Neutrophil (primary cell): ENCODE measurements around the gene ZNF541.

ENCODE experiments used
- H3K27ac ChIP-seq: fragments of 200-600 bp; sonication (generic); 2 replicates; pipeline ENCODE4 v1.5.1; 2016; ENCODE audit warnings: mild to moderate bottlenecking, moderate library complexity
- H3K27me3 ChIP-seq: fragments of 200-600 bp; sonication (generic); 2 replicates; pipeline ENCODE4 v1.6.0; 2016; ENCODE audit warnings: mild to moderate bottlenecking
- H3K36me3 ChIP-seq: fragments of 200-600 bp; sonication (generic); 2 replicates; pipeline ENCODE4 v1.5.1; 2017
- H3K4me1 ChIP-seq, 2 experiments: fragments of 200-600 bp in 1 of 2; sonication (generic) in 1 of 2; 1 replicate in 1 of 2; 2 replicates in 1 of 2; pipeline versions ENCODE4 v1.5.1 to v1.6.1; 2013 to 2016; ENCODE audit warnings: low read depth in 1 of 2, low read length in 1 of 2, mild to moderate bottlenecking in 1 of 2, moderate library complexity in 1 of 2; ENCODE audit not compliant: control insufficient read depth in 1 of 2, insufficient read depth in 1 of 2
- H3K4me3 ChIP-seq, 2 experiments: fragments of 200-600 bp in 1 of 2; sonication (generic) in 1 of 2; 1 replicate in 1 of 2; 2 replicates in 1 of 2; pipeline ENCODE4 v1.5.1; 2013 to 2016; ENCODE audit warnings: low read depth in 1 of 2, low read length in 1 of 2, mild to moderate bottlenecking in 1 of 2, moderate library complexity in 1 of 2
- H3K9me3 ChIP-seq: fragments of 200-600 bp; sonication (generic); 2 replicates; pipeline ENCODE4 v1.5.1; 2016
- CTCF ChIP-seq: fragments of 200-600 bp; sonication (generic); IDR thresholded peaks from 2 replicates; pipeline ENCODE4 v1.5.1; 2016; ENCODE audit warnings: antibody characterized with exemption

ZNF541 gene

GRCh38 chr19:47540748-47541147, 32.2 kb downstream of the ZNF541 start:
- no peak overlapping the region for H3K4me3 ChIP-seq
- peaks cover 40% of the 10 kb centered on the region for H3K27me3 ChIP-seq
- no peaks in the 10 kb centered on the region for H3K9me3 ChIP-seq
- H3K4me1 ChIP-seq: no peaks in the 10 kb centered on the region
- H3K27ac ChIP-seq: no peak overlapping the region
- no peaks in the 10 kb centered on the region for H3K36me3 ChIP-seq
- no peak for TF ChIP-seq CTCF

- Histone ChIP-seq H3K4me1 (no peaks in the 10 kb centered on the region), H3K27ac (no peak overlapping the region), H3K9me3 (no peaks in the 10 kb centered on the region), H3K36me3 (no peaks in the 10 kb centered on the region), H3K4me3 (no peak overlapping the region), H3K27me3 (peaks cover 31% of the 10 kb centered on the region)
- no peak for TF ChIP-seq CTCF
Measured at GRCh38 chr19:47539747-47540311, 33.1 kb downstream of the ZNF541 start.

- no peak for TF ChIP-seq CTCF
- Histone ChIP-seq H3K4me1 (no peaks in the 10 kb centered on the region), H3K4me3 (no peak overlapping the region), H3K9me3 (no peaks in the 10 kb centered on the region), H3K36me3 (no peaks in the 10 kb centered on the region), H3K27ac (no peak overlapping the region), H3K27me3 (peaks cover 21% of the 10 kb centered on the region)
Measured at GRCh38 chr19:47538812-47539211, 34.1 kb downstream of the ZNF541 start.

GRCh38 chr19:47537493-47537892, 35.5 kb downstream of the ZNF541 start:
- no peaks in the 10 kb centered on the region for H3K9me3 ChIP-seq
- no peaks in the 10 kb centered on the region for H3K36me3 ChIP-seq
- TF ChIP-seq CTCF: no peak
- peaks cover 14% of the 10 kb centered on the region for H3K27me3 ChIP-seq
- H3K4me1 ChIP-seq: no peaks in the 10 kb centered on the region
- H3K27ac ChIP-seq: no peak overlapping the region
- H3K4me3 ChIP-seq: no peak overlapping the region

- no peak overlapping the region for H3K27ac ChIP-seq
- no peak overlapping the region for H3K4me3 ChIP-seq
- no peaks in the 10 kb centered on the region for H3K4me1 ChIP-seq
- TF ChIP-seq CTCF: no peak
- no peaks in the 10 kb centered on the region for H3K36me3 ChIP-seq
- H3K27me3 ChIP-seq: peaks cover 15% of the 10 kb centered on the region
- H3K9me3 ChIP-seq: no peaks in the 10 kb centered on the region
Measured at GRCh38 chr19:47534628-47535027, 38.3 kb downstream of the ZNF541 start.
